Adrenal gland (tissue), 12 donors: Measurements from ENCODE around the gene MARK3. TPM values are rescaled to one million over a fixed set of nuclear protein-coding genes. Genes with fewer than 3 reads are reported as not detected.

Experiments
- DNase-seq, 7 donors: peaks; one replicate each; pipeline ENCODE4 v3.0.0-alpha.2; 2019 to 2020
- H3K27ac ChIP-seq, 5 donors: fragments of 200-600 bp; sonication (generic) in 4 of 5; 1 replicate in 3 of 5; 2 replicates in 2 of 5; pipeline versions ENCODE4 v1.5.1 to v1.8.0; 2016 to 2020; ENCODE audit warnings: mild to moderate bottlenecking in 1 of 5
- H3K27me3 ChIP-seq: fragments of 200-600 bp; 2 replicates; pipeline ENCODE4 v1.8.0; 2021
- H3K36me3 ChIP-seq, 2 donors: fragments of 200-600 bp; replicated peaks in 1 of 2; 1 replicate in 1 of 2; 2 replicates in 1 of 2; pipeline versions ENCODE4 v1.5.1 to v1.8.0; 2018 to 2022
- H3K4me1 ChIP-seq, 2 donors: fragments of 200-600 bp; replicated peaks in 1 of 2; 1 replicate in 1 of 2; 2 replicates in 1 of 2; pipeline versions ENCODE4 v1.5.1 to v1.8.0; 2018 to 2021
- H3K4me3 ChIP-seq, 4 donors: fragments of 200-600 bp; sonication (generic) in 3 of 4; one replicate each; pipeline ENCODE4 v1.5.1; 2016 to 2018
- H3K9me3 ChIP-seq, 3 donors: fragments of 200-600 bp; sonication (generic) in 1 of 3; replicated peaks in 1 of 3; 1 replicate in 2 of 3; 2 replicates in 1 of 3; pipeline versions ENCODE4 v1.5.1 to v1.8.0; 2016 to 2021
- CTCF ChIP-seq, 6 experiments: fragments of 450-650 bp in 4 of 6; fragments of 200-600 bp in 2 of 6; sonication (generic) in 1 of 6; IDR thresholded peaks; 1 replicate in 5 of 6; 2 replicates in 1 of 6; pipeline versions ENCODE4 v1.5.1 to v1.8.0; 2016 to 2021; ENCODE audit warnings: antibody characterized with exemption in 6 of 6, mild to moderate bottlenecking in 2 of 6, moderate library complexity in 1 of 6
- POLR2A ChIP-seq, 2 donors: fragments of 450-650 bp; IDR thresholded peaks; one replicate each; pipeline ENCODE4 v1.6.1; 2017; ENCODE audit warnings: antibody characterized with exemption in 2 of 2, mild to moderate bottlenecking in 2 of 2, moderate library complexity in 1 of 2
- WGBS, 4 donors: extraction: QIAGEN DNeasy Blood & Tissue Kit in 2 of 4; methylation state at CpG; one replicate each; pipeline versions ENCODE4 v1.1.5 to v1.1.7; 2013 to 2017; 5-methylcytosine and 5-hydroxymethylcytosine counted together
- intact Hi-C, 2 donors: fragments of 100-400 bp; cut with DNase I; formaldehyde crosslinking; loops; one replicate each; pipeline versions ENCODE4 v1.14.1 to v1.15.0; 2022 to 2023
- polyA plus RNA-seq, 3 donors: library from polyadenylated mRNA; stranded (reverse); fragments of 200-250 nt in 2 of 3; fragments of 350-450 nt in 1 of 3; fragmentation: Illumina TruSeq in 1 of 3; extraction: RNeasy Lipid Tissue Mini Kit (QIAGEN cat#74804) in 1 of 3; gene quantifications; one replicate each; pipeline ENCODE4 v1.2.3, GENCODE V29; 2013 to 2014
- total RNA-seq, 9 donors: library from RNA; depleted of rRNA in 4 of 9; stranded (reverse); fragments of >200 nt in 4 of 9; fragments of 120-200 nt in 1 of 9; fragmentation: NEBNext Ultra II Directional in 1 of 9; extraction: Animal tissue kit (Norgen Biotek cat#: 25700) in 1 of 9; gene quantifications; one replicate each; pipeline versions ENCODE4 v1.1.0 to v1.2.4, GENCODE V29; 2013 to 2023
- donor health status: healthy with polysubstance abuse.
- donor health status: Bipolar disorder and iron deficiency.
- donor health status: DM: yes; HTN: yes; CAD: no.
- donor health status: DM: no; HTN: no; CAD: no.
- donor health status: DM: no; HTN: no; CAD: no.
- donor health status: DM: yes; HTN: yes; CAD: no.

Gene MARK3
- total and polyA plus RNA-seq, 12 donors: 73.1 to 233 (median 94.6) TPM

GRCh38 chr14:103532216-103533136 lies 147.3 kb downstream of the MARK3 start:
- 65 to 89% (median 82%) methylated on average over 4 to 32 of the region's 32 CpGs for whole genome bisulfite sequencing, 4 donors
- DNase-seq: no peak

GRCh38 chr14:103533137-103533998 lies 148.2 kb downstream of the MARK3 start:
- Histone ChIP-seq H3K9me3 (no peaks in the 10 kb centered on the region), H3K4me3 (no peak overlapping the region), H3K4me1 (peaks cover 14 to 22% of the 10 kb centered on the region in 2 donors), H3K27ac (peak overlapping the region in 1 of 5 donors; percentile 83), H3K27me3 (no peaks in the 10 kb centered on the region), H3K36me3 (no peaks in the 10 kb centered on the region)
- DNase-seq: no peak
- TF ChIP-seq POLR2A (IDR thresholded peaks at IDR 0.05) (no peak), CTCF (IDR thresholded peaks at IDR 0.05) (no peak)
- WGBS, 4 donors: 82 to 90% (median 86%) methylated on average over 6 to 23 of the region's 23 CpGs
- intact Hi-C loops: no loop called here

More at GRCh38 chr14:103532216-103533136, 147.3 kb downstream of the MARK3 start:
- Histone ChIP-seq H3K4me3 (no peak overlapping the region), H3K36me3 (no peaks in the 10 kb centered on the region), H3K27me3 (no peaks in the 10 kb centered on the region), H3K9me3 (no peaks in the 10 kb centered on the region), H3K4me1 (peaks cover 19 to 29% of the 10 kb centered on the region in 2 donors), H3K27ac (peak overlapping the region in 1 of 5 donors; percentile 3)
- TF ChIP-seq CTCF (IDR thresholded peaks at IDR 0.05): no peak
- no peak for TF ChIP-seq POLR2A (IDR thresholded peaks at IDR 0.05)
- intact Hi-C loops: no loop called here

- no peaks in the 10 kb centered on the region for H3K36me3 ChIP-seq
- no peak overlapping the region for H3K4me3 ChIP-seq
- DNase-seq: no peak
Observed at GRCh38 chr14:103533999-103534575, 148.9 kb downstream of the MARK3 start.

More at GRCh38 chr14:103533999-103534575, 148.9 kb downstream of the MARK3 start:
- H3K27ac ChIP-seq: peak overlapping the region in 2 of 5 donors; percentile 35 to 83
- no peaks in the 10 kb centered on the region for H3K27me3 ChIP-seq
- peaks cover 17 to 26% of the 10 kb centered on the region in 2 donors for H3K4me1 ChIP-seq
- no peak for TF ChIP-seq POLR2A (IDR thresholded peaks at IDR 0.05)
- no peak for TF ChIP-seq CTCF (IDR thresholded peaks at IDR 0.05)
- no peaks in the 10 kb centered on the region for H3K9me3 ChIP-seq
- WGBS, 4 donors: 72 to 98% (median 87%) methylated on average over 7 to 25 of the region's 25 CpGs
- intact Hi-C loops: no loop called here
